SW 1271 (cell line): ENCODE results near the gene PEA15.

Experiments used
- DNase-seq, 2 experiments: peaks; one replicate each; lab custom pipeline; 2025; lab: John Stamatoyannopoulos, UW

Gene PEA15

DNA sequence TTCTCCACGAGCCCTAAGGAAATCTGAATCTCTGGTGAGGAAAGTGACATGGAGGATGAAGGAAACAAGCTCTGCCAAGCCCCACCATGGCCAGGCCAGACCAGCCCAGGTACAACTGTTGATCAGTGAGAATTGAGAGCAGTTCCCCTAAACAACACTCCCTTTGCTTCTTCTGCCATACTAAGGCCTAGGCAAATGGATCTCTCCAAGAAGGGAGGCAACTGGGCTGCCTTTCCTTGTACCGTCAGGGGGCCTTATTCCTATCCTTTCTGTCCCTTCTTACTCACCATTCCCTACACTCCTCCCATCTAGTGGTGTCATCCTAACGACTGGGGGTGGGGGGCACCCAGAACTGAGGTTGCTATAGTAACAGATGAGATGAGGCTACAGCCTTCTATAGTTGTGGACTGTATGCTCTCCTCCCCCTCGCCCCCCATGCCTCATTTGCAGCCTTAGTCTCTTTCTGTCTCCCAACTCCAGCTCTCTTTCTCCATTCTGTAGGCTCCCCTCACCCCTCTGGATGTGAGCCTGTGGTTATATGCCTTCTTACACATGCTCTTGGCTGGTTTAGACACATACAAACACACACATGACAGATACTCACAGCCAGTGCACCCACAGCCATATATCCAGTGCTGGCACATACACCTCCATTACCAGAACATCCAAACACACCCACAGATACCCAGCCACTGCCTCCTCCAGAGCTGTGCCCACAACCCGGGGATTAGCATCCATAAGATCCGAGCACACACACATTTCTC is 3.6 kb downstream of the PEA15 start:
- DNase-seq: no peak

- DNase-seq: no peak
Observed at GRCh38 chr1:160209321-160210046, 4.3 kb downstream of the PEA15 start.

- DNase-seq: no peak
Observed at GRCh38 chr1:160210561-160210960, 5.4 kb downstream of the PEA15 start.

GRCh38 chr1:160211046-160211790 is 6.0 kb downstream of the PEA15 start:
- no peak for DNase-seq

DNA sequence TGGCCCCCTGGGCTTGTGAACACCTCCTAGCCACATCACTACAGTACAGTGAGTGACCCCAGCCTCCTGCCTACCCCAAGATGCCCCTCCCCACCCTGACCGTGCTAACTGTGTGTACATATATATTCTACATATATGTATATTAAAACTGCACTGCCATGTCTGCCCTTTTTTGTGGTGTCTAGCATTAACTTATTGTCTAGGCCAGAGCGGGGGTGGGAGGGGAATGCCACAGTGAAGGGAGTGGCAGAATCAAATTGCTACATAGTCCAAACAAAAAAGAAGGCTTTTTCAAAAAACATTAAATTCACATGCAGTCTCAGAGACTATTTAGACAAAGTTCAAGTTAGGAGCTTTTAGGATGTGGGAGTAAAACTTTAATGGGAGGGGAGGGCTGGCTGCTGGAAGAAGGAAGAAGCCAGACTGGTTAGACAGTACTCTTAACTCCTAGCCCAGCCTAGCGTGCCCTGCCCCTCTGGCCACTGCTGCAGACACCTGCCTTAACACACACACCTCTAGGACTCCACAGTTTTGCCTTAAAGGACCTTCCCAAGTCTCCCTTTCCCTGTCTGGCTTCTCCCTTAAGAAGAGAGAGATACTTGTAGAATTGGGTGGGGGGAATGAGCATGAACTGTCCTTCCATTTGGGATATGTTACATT is 9.4 kb downstream of the PEA15 start:
- DNase-seq: no peak

GRCh38 chr1:160216301-160216700 is 11.1 kb downstream of the PEA15 start:
- DNase-seq: no peak

- DNase-seq: no peak
Observed at GRCh38 chr1:160217481-160218051, 12.4 kb downstream of the PEA15 start.

DNA sequence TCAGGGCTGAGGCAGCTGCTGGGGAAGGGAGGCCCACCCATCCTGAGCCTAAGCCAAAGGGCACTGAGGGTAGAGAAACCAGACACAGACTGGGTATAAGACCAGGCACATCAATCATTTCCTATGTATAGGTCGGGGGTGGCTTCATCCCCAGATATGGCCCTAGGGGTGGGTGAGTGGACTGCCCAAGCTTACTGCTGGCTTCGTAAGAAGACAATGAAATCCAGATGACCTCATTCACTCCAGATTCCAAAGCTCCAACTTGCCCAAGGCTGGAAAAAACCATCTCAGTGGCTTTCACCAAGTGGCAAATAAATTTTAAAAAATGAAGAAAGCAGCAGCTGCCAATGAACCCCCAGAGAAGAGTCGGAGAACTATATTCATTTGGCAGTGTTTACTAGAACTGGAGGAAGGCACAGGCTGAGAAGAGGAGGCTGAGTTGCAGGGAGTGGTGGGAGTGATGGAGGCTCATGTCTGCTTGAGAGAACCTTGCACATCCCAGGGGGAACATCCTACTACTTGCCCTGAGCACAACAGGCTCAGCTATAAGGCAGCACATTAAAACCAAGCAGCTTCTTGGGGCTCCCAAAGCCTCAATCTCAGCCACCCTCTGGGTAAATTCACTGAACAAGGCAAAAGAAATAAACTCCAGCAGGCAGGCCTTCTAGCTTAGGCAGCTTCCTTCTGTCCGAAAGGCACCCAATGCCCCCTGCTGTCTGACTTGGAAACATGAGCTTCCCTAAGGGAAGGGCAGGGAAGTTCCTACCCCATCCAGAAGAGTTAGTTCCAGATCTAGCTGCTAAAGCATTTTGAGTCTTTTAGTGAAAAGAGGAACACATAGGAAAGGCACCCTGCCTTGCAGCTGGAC is 14.1 kb downstream of the PEA15 start:
- peak in 1 of 2 experiments; percentile 5 for DNase-seq

GRCh38 chr1:160220301-160220700 is 15.1 kb downstream of the PEA15 start:
- DNase-seq: no peak

DNA sequence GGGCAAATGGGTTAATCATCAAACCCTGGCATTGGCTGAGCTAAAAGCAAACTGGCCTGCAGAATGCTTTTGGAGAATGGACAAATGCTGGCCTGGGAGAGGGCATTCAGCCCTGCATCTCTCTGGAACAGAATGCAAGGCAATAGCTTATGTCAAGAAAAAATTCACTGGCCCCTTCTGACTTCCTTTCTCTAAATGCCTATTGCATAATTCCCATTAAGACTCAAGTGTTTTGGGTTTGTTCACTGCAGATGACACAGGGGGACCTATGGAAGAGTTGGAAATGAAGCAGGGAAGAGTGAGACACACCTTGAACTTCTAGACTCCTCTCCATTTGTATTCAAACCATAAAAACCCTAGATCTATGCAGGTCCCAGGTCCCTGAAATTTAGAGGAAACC is 15.9 kb downstream of the PEA15 start:
- no peak for DNase-seq

DNA sequence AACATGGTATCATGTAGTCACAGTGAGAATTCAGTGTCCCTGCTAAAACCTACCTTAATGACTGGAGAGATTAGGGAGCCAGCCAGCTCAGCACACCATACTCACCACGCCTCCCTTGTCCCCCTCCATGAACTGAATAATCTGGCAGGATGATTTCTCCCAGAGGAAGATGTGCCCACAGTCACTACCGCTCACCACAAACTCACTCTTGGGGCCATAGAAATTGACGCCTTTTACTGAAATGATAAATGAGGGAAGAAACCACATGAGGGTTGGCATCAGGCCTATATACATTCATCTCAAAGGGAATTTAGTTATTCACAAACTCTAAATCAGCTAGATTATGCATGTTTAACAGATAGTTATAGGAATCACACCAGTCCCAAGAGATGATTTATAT is 17.4 kb downstream of the PEA15 start:
- no peak for DNase-seq

DNA sequence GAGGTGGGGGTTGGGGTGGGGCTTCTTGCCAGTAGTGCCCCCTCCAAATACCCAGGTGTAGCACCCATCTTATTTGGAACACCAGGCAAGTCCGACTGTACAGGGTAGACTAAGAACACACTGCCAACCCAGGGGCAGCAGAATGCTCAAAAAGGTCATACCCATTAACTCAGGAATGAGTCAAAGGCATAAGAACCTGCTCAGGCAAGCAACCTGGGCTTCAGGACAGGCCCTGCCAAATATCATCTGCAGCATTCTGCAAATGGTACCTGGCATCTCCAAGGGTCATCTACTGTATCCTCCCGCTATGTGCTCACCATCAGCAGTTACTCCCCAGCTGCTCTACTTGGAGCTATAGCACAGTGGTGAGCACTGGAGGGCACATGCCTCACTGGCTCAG is 19.4 kb downstream of the PEA15 start:
- no peak for DNase-seq

DNA sequence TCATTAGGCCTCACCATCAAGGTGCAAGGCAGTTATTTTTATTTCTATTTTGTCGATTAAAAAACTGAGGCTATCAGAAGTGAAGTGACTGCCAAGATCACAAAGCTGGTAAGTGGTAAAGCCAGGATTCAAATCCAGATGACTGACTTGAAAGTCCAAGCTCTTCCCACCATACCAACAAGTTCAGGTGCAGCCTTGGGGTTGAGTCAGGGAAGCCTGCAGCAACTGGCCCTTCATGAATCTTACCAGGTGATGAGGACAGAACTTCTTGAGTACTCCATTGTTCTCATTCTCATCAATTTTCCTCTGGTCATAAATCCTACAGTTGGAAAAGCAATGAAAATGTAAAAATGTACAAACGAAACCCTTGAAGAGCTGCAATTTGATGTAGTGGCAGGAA is 20.2 kb downstream of the PEA15 start:
- no peak for DNase-seq

- DNase-seq: no peak
Observed at GRCh38 chr1:160226623-160227022, 21.4 kb downstream of the PEA15 start.

GRCh38 chr1:160227034-160227433 is 21.9 kb downstream of the PEA15 start:
- DNase-seq: no peak

DNA sequence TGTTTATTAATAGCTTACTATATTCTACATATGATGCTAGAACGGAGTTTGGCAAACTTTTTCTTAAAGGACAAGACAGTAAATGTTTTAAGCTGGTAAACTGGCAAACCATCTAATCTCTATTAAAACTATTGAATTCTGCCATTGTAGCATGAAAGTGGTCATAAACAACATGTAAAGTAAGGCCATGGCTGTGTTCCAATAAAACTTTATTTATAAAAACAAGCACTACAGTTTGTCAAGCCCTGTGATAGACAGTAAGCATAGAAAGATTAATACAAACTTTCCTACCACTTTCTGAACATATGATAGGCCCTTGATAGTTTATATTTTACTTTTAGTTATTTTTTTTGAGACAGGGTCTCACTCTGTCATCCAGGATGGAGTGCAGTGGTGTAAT is 22.4 kb downstream of the PEA15 start:
- DNase-seq: no peak

DNA sequence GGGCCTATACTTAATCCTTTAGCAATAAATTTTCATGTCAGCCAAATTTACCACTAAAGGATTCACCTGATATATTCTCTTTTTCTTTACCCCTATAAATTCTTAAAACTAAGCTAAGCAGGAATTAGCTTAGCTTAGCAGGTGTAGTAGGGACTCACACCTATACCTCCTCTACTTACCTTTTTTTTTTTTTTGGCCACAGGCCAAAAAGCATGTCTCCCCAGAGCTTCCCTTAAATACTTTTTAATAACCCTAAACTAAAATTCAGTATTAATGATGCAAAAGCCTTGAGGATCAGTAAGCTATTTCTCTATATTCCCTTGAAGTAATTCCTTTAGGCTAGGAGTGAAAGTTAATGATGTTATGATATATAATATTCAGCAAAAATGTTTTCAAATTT is 23.2 kb downstream of the PEA15 start:
- no peak for DNase-seq

- DNase-seq: no peak
Observed at GRCh38 chr1:160232911-160233310, 27.7 kb downstream of the PEA15 start.

DNA sequence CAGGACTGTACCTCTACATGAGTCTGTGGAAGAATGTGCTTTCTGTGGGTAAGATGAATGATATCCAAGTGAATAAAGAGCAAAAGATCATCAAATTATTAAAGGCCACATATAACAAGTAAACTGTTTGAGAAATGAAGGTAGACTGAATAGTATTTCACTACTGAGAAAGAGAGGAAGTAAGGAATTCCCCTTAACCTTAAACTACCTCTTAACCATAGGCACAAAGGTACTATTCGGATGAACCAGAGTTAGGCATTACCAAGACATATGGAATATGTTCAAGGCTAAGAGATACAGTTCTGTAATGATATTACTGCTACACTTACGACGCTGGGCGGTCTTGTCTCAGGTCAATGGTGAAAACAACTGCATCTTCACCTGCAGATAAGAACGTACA is 31.6 kb downstream of the PEA15 start:
- no peak for DNase-seq

- no peak for DNase-seq
Observed at GRCh38 chr1:160237558-160237957, 32.4 kb downstream of the PEA15 start.

DNA sequence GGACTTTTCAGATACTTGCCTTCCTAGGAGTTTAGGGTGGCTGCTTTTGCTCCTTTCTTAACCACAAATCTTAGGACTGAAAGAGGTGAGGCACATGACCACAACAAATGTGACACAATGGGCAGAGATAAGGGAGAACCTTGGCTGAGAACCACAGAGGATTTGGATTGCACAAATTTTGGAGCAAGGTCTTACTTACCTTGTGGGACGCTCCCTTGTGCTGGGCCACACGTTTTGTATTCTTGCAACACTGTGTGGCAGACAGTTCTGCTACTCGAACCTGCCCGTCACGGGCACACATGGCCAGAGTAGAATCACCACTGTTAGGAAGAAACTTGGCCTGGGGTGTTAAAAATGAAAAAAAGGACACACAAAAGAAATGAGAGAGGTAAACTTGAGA is 33.2 kb downstream of the PEA15 start:
- DNase-seq: no peak
